ENCODE data around the gene CHIC2. TPM values are rescaled to one million over a fixed set of nuclear protein-coding genes. Genes with fewer than 3 reads are reported as not detected.

The CHIC2 gene
- total and polyA plus RNA-seq, 2 experiments from 2014 or later: 61.8 to 70.0 TPM

- Histone ChIP-seq H3K9me2 (replicated peaks; ENCODE audit: insufficient read depth) (no peaks in the 10 kb centered on the region), H2AFZ (no peak overlapping the region), H3K9me3 (ENCODE audit: low read depth) (no peaks in the 10 kb centered on the region), H3K4me2 (peak overlapping the region; percentile 84), H4K20me1 (ENCODE audit: insufficient read depth, poor library complexity, severe bottlenecking) (peaks cover 80% of the 10 kb centered on the region), H3K4me3 (no peak overlapping the region), H3K27ac (no peak overlapping the region), H3K79me2 (peaks cover 92% of the 10 kb centered on the region), H3K4me1 (ENCODE audit: insufficient read depth) (peaks cover 12% of the 10 kb centered on the region), H3K27me3 (no peaks in the 10 kb centered on the region), H3K36me3 (replicated peaks; ENCODE audit: insufficient read depth, low read depth) (no peaks in the 10 kb centered on the region)
- no peak for DNase-seq (ENCODE audit: low spot score)
- no peak for TF ChIP-seq CTCF (IDR thresholded peaks at IDR 0.05; ENCODE audit: poor library complexity)
- no peak for TF ChIP-seq EZH2 (IDR thresholded peaks at IDR 0.05; ENCODE audit: borderline replicate concordance)
- TF ChIP-seq EZH2phosphoT487 (IDR thresholded peaks at IDR 0.05; ENCODE audit: low read depth, severe bottlenecking, unreplicated experiment): no peak
- WGBS (ENCODE audit: low lambda C conversion rate, missing lambda C conversion rate): 30% methylated on average over 2 of the region's 2 CpGs
These were observed 4.3 kb downstream of the CHIC2 start for GRCh38 chr4:54060116-54060515.

GRCh38 chr4:54058171-54058570, 6.2 kb downstream of the CHIC2 start:
- peaks cover 96% of the 10 kb centered on the region for H4K20me1 ChIP-seq (ENCODE audit: insufficient read depth, poor library complexity, severe bottlenecking)
- no peaks in the 10 kb centered on the region for H3K9me3 ChIP-seq (ENCODE audit: low read depth)
- no peak overlapping the region for H2AFZ ChIP-seq
- H3K4me2 ChIP-seq: peak overlapping the region; percentile 3
- no peaks in the 10 kb centered on the region for H3K36me3 ChIP-seq (replicated peaks; ENCODE audit: insufficient read depth, low read depth)
- 99% methylated on average over 3 of the region's 3 CpGs for WGBS (ENCODE audit: low lambda C conversion rate, missing lambda C conversion rate)
- no peak for DNase-seq (ENCODE audit: low spot score)
- peaks cover 11% of the 10 kb centered on the region for H3K4me1 ChIP-seq (ENCODE audit: insufficient read depth)
- no peak overlapping the region for H3K27ac ChIP-seq
- no peaks in the 10 kb centered on the region for H3K27me3 ChIP-seq
- H3K4me3 ChIP-seq: no peak overlapping the region
- H3K9me2 ChIP-seq (replicated peaks; ENCODE audit: insufficient read depth): no peaks in the 10 kb centered on the region
- TF ChIP-seq CTCF (IDR thresholded peaks at IDR 0.05; ENCODE audit: poor library complexity) (no peak), EZH2 (IDR thresholded peaks at IDR 0.05; ENCODE audit: borderline replicate concordance) (no peak), EZH2phosphoT487 (IDR thresholded peaks at IDR 0.05; ENCODE audit: low read depth, severe bottlenecking, unreplicated experiment) (no peak)
- H3K79me2 ChIP-seq: peaks cover 100% of the 10 kb centered on the region

- H3K36me3 ChIP-seq (replicated peaks; ENCODE audit: insufficient read depth, low read depth): no peaks in the 10 kb centered on the region
- no peak overlapping the region for H3K4me2 ChIP-seq
- H3K9me2 ChIP-seq (replicated peaks; ENCODE audit: insufficient read depth): no peaks in the 10 kb centered on the region
- H3K27ac ChIP-seq: no peak overlapping the region
- H3K79me2 ChIP-seq: peaks cover 100% of the 10 kb centered on the region
- H4K20me1 ChIP-seq (ENCODE audit: insufficient read depth, poor library complexity, severe bottlenecking): peaks cover 94% of the 10 kb centered on the region
- no peak overlapping the region for H3K4me3 ChIP-seq
- H3K9me3 ChIP-seq (ENCODE audit: low read depth): no peaks in the 10 kb centered on the region
- H3K4me1 ChIP-seq (ENCODE audit: insufficient read depth): no peaks in the 10 kb centered on the region
- H2AFZ ChIP-seq: no peak overlapping the region
- DNase-seq (ENCODE audit: low spot score): no peak
- TF ChIP-seq EZH2 (IDR thresholded peaks at IDR 0.05; ENCODE audit: borderline replicate concordance) (no peak), CTCF (IDR thresholded peaks at IDR 0.05; ENCODE audit: poor library complexity) (no peak), EZH2phosphoT487 (IDR thresholded peaks at IDR 0.05; ENCODE audit: low read depth, severe bottlenecking, unreplicated experiment) (no peak)
- H3K27me3 ChIP-seq: no peaks in the 10 kb centered on the region
These were observed 8.0 kb downstream of the CHIC2 start for GRCh38 chr4:54056360-54056759.

- no peak overlapping the region for H2AFZ ChIP-seq
These were observed 8.9 kb downstream of the CHIC2 start for GRCh38 chr4:54055494-54055893.

More at GRCh38 chr4:54055494-54055893, 8.9 kb downstream of the CHIC2 start:
- H3K4me3 ChIP-seq: no peak overlapping the region
- H3K9me3 ChIP-seq (ENCODE audit: low read depth): no peaks in the 10 kb centered on the region
- peaks cover 92% of the 10 kb centered on the region for H4K20me1 ChIP-seq (ENCODE audit: insufficient read depth, poor library complexity, severe bottlenecking)
- 94% methylated on average over 1 of the region's 1 CpG for WGBS (ENCODE audit: low lambda C conversion rate, missing lambda C conversion rate)
- no peak overlapping the region for H3K27ac ChIP-seq
- H3K27me3 ChIP-seq: no peaks in the 10 kb centered on the region
- H3K4me1 ChIP-seq (ENCODE audit: insufficient read depth): no peaks in the 10 kb centered on the region
- peaks cover 100% of the 10 kb centered on the region for H3K79me2 ChIP-seq
- no peak for DNase-seq (ENCODE audit: low spot score)
- no peaks in the 10 kb centered on the region for H3K36me3 ChIP-seq (replicated peaks; ENCODE audit: insufficient read depth, low read depth)
- no peaks in the 10 kb centered on the region for H3K9me2 ChIP-seq (replicated peaks; ENCODE audit: insufficient read depth)
- no peak overlapping the region for H3K4me2 ChIP-seq
- no peak for TF ChIP-seq EZH2phosphoT487 (IDR thresholded peaks at IDR 0.05; ENCODE audit: low read depth, severe bottlenecking, unreplicated experiment)
- no peak for TF ChIP-seq EZH2 (IDR thresholded peaks at IDR 0.05; ENCODE audit: borderline replicate concordance)
- no peak for TF ChIP-seq CTCF (IDR thresholded peaks at IDR 0.05; ENCODE audit: poor library complexity)

Measured in hepatocyte (in vitro differentiated cells).